GM19455 (cell line): ENCODE results near the gene NEK9.

Source experiments
- ATAC-seq: cut with Tn5 transposase; IDR thresholded peaks from one replicate; pipeline ENCODE4 v1.9.1; 2021; ENCODE audit not compliant: unreplicated experiment

The NEK9 gene

GRCh38 chr14:75144944-75145343, 18.1 kb upstream of the NEK9 start:
- no peak for ATAC-seq

GRCh38 chr14:75143761-75144527, 17.1 kb upstream of the NEK9 start:
- no peak for ATAC-seq

GRCh38 chr14:75142494-75142893, 15.6 kb upstream of the NEK9 start:
- no peak for ATAC-seq

- no peak for ATAC-seq
Observed at GRCh38 chr14:75141967-75142366, 15.1 kb upstream of the NEK9 start.

- no peak for ATAC-seq
Observed at GRCh38 chr14:75141062-75141461, 14.2 kb upstream of the NEK9 start.

GRCh38 chr14:75140620-75141019, 13.8 kb upstream of the NEK9 start:
- ATAC-seq = no peak

GRCh38 chr14:75139185-75139584, 12.3 kb upstream of the NEK9 start:
- ATAC-seq = no peak

- ATAC-seq = no peak
Observed at GRCh38 chr14:75138492-75138891, 11.6 kb upstream of the NEK9 start.

GRCh38 chr14:75134644-75135043, 7.8 kb upstream of the NEK9 start:
- no peak for ATAC-seq

- no peak for ATAC-seq
Observed at GRCh38 chr14:75133597-75133996, 6.7 kb upstream of the NEK9 start.

GRCh38 chr14:75132382-75133086, 5.7 kb upstream of the NEK9 start:
- no peak for ATAC-seq

GRCh38 chr14:75128596-75128990, 1.7 kb upstream of the NEK9 start:
- no peak for ATAC-seq

- no peak for ATAC-seq
Observed at GRCh38 chr14:75127903-75128595, 1.2 kb upstream of the NEK9 start.

- peak; percentile 4 for ATAC-seq
Observed at GRCh38 chr14:75127474-75127820, 599 bp upstream of the NEK9 start.

GRCh38 chr14:75126121-75126544, 715 bp downstream of the NEK9 start:
- ATAC-seq = no peak

GRCh38 chr14:75125617-75126016, 1.2 kb downstream of the NEK9 start:
- no peak for ATAC-seq

GRCh38 chr14:75123991-75124390, 2.9 kb downstream of the NEK9 start:
- no peak for ATAC-seq

- ATAC-seq = no peak
Observed at GRCh38 chr14:75121552-75121951, 5.3 kb downstream of the NEK9 start.

GRCh38 chr14:75120541-75121291, 6.1 kb downstream of the NEK9 start:
- no peak for ATAC-seq

- no peak for ATAC-seq
Observed at GRCh38 chr14:75119056-75119455, 7.8 kb downstream of the NEK9 start.

- ATAC-seq = no peak
Observed at GRCh38 chr14:75113932-75114539, 12.8 kb downstream of the NEK9 start.
